Neuronal stem cell (in vitro differentiated cells): ENCODE data around the gene CDC42BPA.

Experiments
- DNase-seq: peaks from one replicate; pipeline ENCODE4 v3.0.0-alpha.2; 2013; ENCODE audit warnings: low spot score
- H2AFZ ChIP-seq: one replicate; pipeline ENCODE4 v1.6.1; 2013; ENCODE audit warnings: mild to moderate bottlenecking, low read length, inconsistent platforms
- H2AK5ac ChIP-seq: 2 replicates; pipeline ENCODE4 v1.6.1; 2013; ENCODE audit warnings: low read depth, mild to moderate bottlenecking, inconsistent platforms, low read length, moderate library complexity, mixed read lengths
- H2BK120ac ChIP-seq: 2 replicates; pipeline ENCODE4 v1.6.1; 2013; ENCODE audit warnings: low read depth, mild to moderate bottlenecking, inconsistent platforms, low read length, moderate library complexity, mixed read lengths
- H2BK12ac ChIP-seq: one replicate; pipeline ENCODE4 v1.6.1; 2013; ENCODE audit warnings: low read length, inconsistent platforms
- H2BK15ac ChIP-seq: 2 replicates; pipeline ENCODE4 v1.6.1; 2013; ENCODE audit warnings: mild to moderate bottlenecking, low read length, inconsistent platforms, mixed read lengths
- H2BK5ac ChIP-seq: one replicate; pipeline ENCODE4 v1.6.1; 2013; ENCODE audit warnings: inconsistent platforms, mild to moderate bottlenecking, low read length, moderate library complexity
- H3K14ac ChIP-seq: one replicate; pipeline ENCODE4 v1.6.1; 2013; ENCODE audit warnings: low read length, inconsistent platforms
- H3K18ac ChIP-seq: 2 replicates; pipeline ENCODE4 v1.6.1; 2013; ENCODE audit warnings: low read length, inconsistent platforms
- H3K23ac ChIP-seq: 2 replicates; pipeline ENCODE4 v1.6.1; 2013; ENCODE audit warnings: low read depth, mild to moderate bottlenecking, mixed read lengths, low read length, inconsistent platforms; ENCODE audit not compliant: poor library complexity
- H3K27ac ChIP-seq: replicated peaks from 3 replicates; pipeline ENCODE4 v1.5.1; 2013; ENCODE audit warnings: low read length, inconsistent platforms
- H3K27me3 ChIP-seq, 3 experiments: 2 replicates each; pipeline ENCODE4 v1.6.1; 2013; ENCODE audit warnings: low read length in 3 of 3, mild to moderate bottlenecking in 2 of 3, inconsistent platforms in 1 of 3, low read depth in 1 of 3, mixed read lengths in 1 of 3, moderate library complexity in 1 of 3; ENCODE audit not compliant: control insufficient read depth in 3 of 3, insufficient read depth in 3 of 3
- H3K36me3 ChIP-seq, 2 donors: replicated peaks in 1 of 2; 2 replicates each; pipeline ENCODE4 v1.6.1; 2013; ENCODE audit warnings: low read length in 2 of 2; ENCODE audit not compliant: control insufficient read depth in 2 of 2, insufficient read depth in 2 of 2
- H3K4ac ChIP-seq: 2 replicates; pipeline ENCODE4 v1.6.1; 2013; ENCODE audit warnings: inconsistent platforms, mild to moderate bottlenecking, low read length, moderate library complexity
- H3K4me1 ChIP-seq, 2 donors: 1 replicate in 1 of 2; 2 replicates in 1 of 2; pipeline ENCODE4 v1.6.1; 2013; ENCODE audit warnings: low read length in 2 of 2, low read depth in 1 of 2; ENCODE audit not compliant: control insufficient read depth in 2 of 2, insufficient read depth in 1 of 2
- H3K4me2 ChIP-seq: one replicate; pipeline ENCODE4 v1.6.1; 2013; ENCODE audit warnings: mild to moderate bottlenecking, low read length, inconsistent platforms; ENCODE audit not compliant: insufficient read depth, poor library complexity, severe bottlenecking
- H3K4me3 ChIP-seq, 2 donors: 2 replicates each; pipeline ENCODE4 v1.5.1; 2013; ENCODE audit warnings: low read length in 2 of 2, mild to moderate bottlenecking in 2 of 2, inconsistent platforms in 1 of 2, moderate library complexity in 1 of 2
- H3K79me1 ChIP-seq: one replicate; pipeline ENCODE4 v1.6.1; 2013; ENCODE audit warnings: low read depth, mild to moderate bottlenecking, inconsistent platforms, low read length, moderate library complexity
- H3K9ac ChIP-seq: one replicate; pipeline ENCODE4 v1.6.1; 2013; ENCODE audit warnings: mild to moderate bottlenecking, low read depth, low read length, inconsistent platforms; ENCODE audit not compliant: poor library complexity
- H3K9me3 ChIP-seq, 2 donors: replicated peaks in 1 of 2; 2 replicates each; pipeline versions ENCODE3 to v1.6.1; 2013; ENCODE audit warnings: low read length in 2 of 2, mild to moderate bottlenecking in 2 of 2, inconsistent platforms in 1 of 2, low read depth in 1 of 2, mixed read lengths in 1 of 2, moderate library complexity in 1 of 2; ENCODE audit not compliant: control insufficient read depth in 2 of 2, insufficient read depth in 1 of 2
- H4K8ac ChIP-seq: one replicate; pipeline ENCODE4 v1.6.1; 2013; ENCODE audit warnings: low read depth, mild to moderate bottlenecking, inconsistent platforms, low read length, moderate library complexity
- H4K91ac ChIP-seq: one replicate; pipeline ENCODE4 v1.6.1; 2013; ENCODE audit warnings: low read length, low read depth, mild to moderate bottlenecking, inconsistent platforms; ENCODE audit not compliant: poor library complexity
- WGBS, 2 donors: extraction: QIAGEN DNeasy Blood & Tissue Kit; methylation state at CpG; one replicate each; pipeline ENCODE4 v1.1.7; 2013; ENCODE audit warnings: missing lambda C conversion rate in 2 of 2, mixed read lengths in 1 of 2; ENCODE audit not compliant: insufficient read length in 2 of 2, insufficient replicate concordance in 1 of 2; ENCODE audit errors: extremely low coverage in 2 of 2; 5-methylcytosine and 5-hydroxymethylcytosine counted together

CDC42BPA gene

DNA sequence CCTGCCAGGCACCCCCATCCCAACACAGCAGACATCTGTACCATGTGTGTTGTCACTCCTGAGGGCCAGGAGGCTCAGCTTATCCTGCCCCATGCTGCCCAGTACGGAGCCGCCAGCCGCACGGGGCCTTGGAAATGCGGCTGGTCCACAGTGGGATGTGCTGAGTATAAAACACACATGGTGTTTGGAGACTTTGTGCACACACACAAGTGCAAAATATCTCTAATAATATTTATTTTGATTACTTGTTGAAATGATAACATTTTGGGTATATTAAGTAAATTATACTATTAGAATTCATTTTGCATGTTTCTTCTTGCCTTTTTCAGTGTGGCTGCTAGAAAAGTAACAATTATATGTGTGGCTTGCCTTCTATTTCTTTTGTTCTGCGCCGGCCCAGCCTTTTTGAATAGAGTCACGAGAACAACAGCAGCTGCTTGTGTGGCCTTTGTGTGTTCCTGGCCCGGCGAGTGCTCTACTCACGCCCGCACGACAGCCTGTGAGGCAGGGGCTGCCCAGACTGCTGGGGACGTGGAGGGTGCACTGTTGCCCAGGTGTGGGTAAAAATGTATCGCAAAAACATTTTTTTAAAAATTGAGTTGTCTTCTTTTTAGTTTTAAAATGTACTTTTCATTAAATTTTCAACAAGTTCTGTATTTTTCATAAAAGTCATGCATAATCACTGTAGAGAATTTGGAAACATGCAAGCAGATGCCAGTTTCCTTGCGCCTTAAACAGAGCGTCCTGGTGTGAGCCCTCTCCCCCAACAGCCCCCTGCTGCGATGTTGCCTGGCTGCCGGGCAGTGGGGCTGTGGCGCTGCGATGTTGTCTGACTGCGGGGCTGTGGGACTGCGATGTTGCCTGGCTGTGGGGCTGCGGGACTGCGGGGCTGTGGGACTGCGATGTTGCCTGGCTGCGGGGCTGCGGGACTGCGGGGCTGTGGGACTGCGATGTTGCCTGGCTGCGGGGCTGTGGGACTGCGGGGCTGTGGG, 342.7 kb downstream of the CDC42BPA start:
- no peak overlapping the region for H3K27ac ChIP-seq
- H3K4ac ChIP-seq = no peak overlapping the region
- H2AK5ac ChIP-seq = peak overlapping the region; percentile 84
- peak overlapping the region; percentile 99 for H3K18ac ChIP-seq
- peak overlapping the region; percentile 69 for H2AFZ ChIP-seq
- peak overlapping the region; percentile 94 for H3K14ac ChIP-seq
- no peak overlapping the region for H2BK120ac ChIP-seq
- WGBS, 2 donors = no CpG with 5 or more reads among the region's 32 CpGs
- H4K91ac ChIP-seq = no peak overlapping the region
- H3K4me3 ChIP-seq = no peak overlapping the region
- peaks cover 5% of the 10 kb centered on the region for H3K79me1 ChIP-seq
- peak overlapping the region; percentile 41 for H2BK15ac ChIP-seq
- no peak overlapping the region for H3K23ac ChIP-seq
- DNase-seq = peak; percentile 56
- no peak overlapping the region for H4K8ac ChIP-seq
- peaks cover 21 to 26% of the 10 kb centered on the region in 2 donors for H3K4me1 ChIP-seq
- H3K27me3 ChIP-seq = no peaks in the 10 kb centered on the region
- H2BK12ac ChIP-seq = peak overlapping the region; percentile 100
- no peaks in the 10 kb centered on the region for H3K36me3 ChIP-seq
- H3K4me2 ChIP-seq = peak overlapping the region; percentile 11
- peak overlapping the region; percentile 53 for H2BK5ac ChIP-seq
- H3K9ac ChIP-seq = no peak overlapping the region
- peaks cover 5% of the 10 kb centered on the region in 2 donors for H3K9me3 ChIP-seq

GRCh38 chr1:226974544-226975258, 343.6 kb downstream of the CDC42BPA start:
- peaks cover 5% of the 10 kb centered on the region in 2 donors for H3K9me3 ChIP-seq
- no peak for DNase-seq
- no peaks in the 10 kb centered on the region for H3K27me3 ChIP-seq
- peak overlapping the region; percentile 69 for H2AFZ ChIP-seq
- peak overlapping the region; percentile 8 for H2BK12ac ChIP-seq
- no peak overlapping the region for H3K4ac ChIP-seq
- H2BK5ac ChIP-seq = peak overlapping the region; percentile 32
- H2BK15ac ChIP-seq = peak overlapping the region; percentile 41
- H3K14ac ChIP-seq = no peak overlapping the region
- H2AK5ac ChIP-seq = peak overlapping the region; percentile 72
- H3K36me3 ChIP-seq = peaks cover 2 to 3% of the 10 kb centered on the region in 2 donors
- H3K27ac ChIP-seq = no peak overlapping the region
- no peak overlapping the region for H4K91ac ChIP-seq
- H3K4me3 ChIP-seq = no peak overlapping the region
- no peak overlapping the region for H4K8ac ChIP-seq
- H3K9ac ChIP-seq = peak overlapping the region; percentile 65
- H2BK120ac ChIP-seq = no peak overlapping the region
- H3K4me1 ChIP-seq = peaks cover 21 to 26% of the 10 kb centered on the region in 2 donors
- H3K4me2 ChIP-seq = no peak overlapping the region
- peaks cover 5% of the 10 kb centered on the region for H3K79me1 ChIP-seq
- WGBS, 2 donors = no CpG with 5 or more reads among the region's 14 CpGs
- H3K23ac ChIP-seq = no peak overlapping the region
- peak overlapping the region; percentile 66 for H3K18ac ChIP-seq

GRCh38 chr1:226973898-226974543, 344.3 kb downstream of the CDC42BPA start:
- Histone ChIP-seq H3K14ac (no peak overlapping the region), H3K27me3 (no peaks in the 10 kb centered on the region), H3K23ac (no peak overlapping the region), H4K91ac (no peak overlapping the region), H3K9me3 (peaks cover 5% of the 10 kb centered on the region in 2 donors), H2BK120ac (no peak overlapping the region), H3K4me1 (peaks cover 21 to 23% of the 10 kb centered on the region in 2 donors), H3K18ac (peak overlapping the region; percentile 45), H2AK5ac (peak overlapping the region; percentile 72), H2BK12ac (peak overlapping the region; percentile 8), H3K4me2 (no peak overlapping the region), H2BK5ac (peak overlapping the region; percentile 32), H3K4me3 (no peak overlapping the region), H4K8ac (no peak overlapping the region), H3K36me3 (peaks cover 2 to 3% of the 10 kb centered on the region in 2 donors), H3K27ac (no peak overlapping the region), H3K79me1 (peaks cover 5% of the 10 kb centered on the region), H2AFZ (peak overlapping the region; percentile 43), H3K4ac (no peak overlapping the region), H3K9ac (no peak overlapping the region), H2BK15ac (no peak overlapping the region)
- DNase-seq = no peak
- WGBS, 2 donors = no CpG with 5 or more reads among the region's 11 CpGs
